Ammon's horn (tissue), 1 donor: ENCODE data around the gene GRK3.
"Not testable (repeated sequence)": the region's sequence is repeated elsewhere in the genome, so short reads cannot be mapped to it uniquely, and the experiment has no call there.

Experiments
- DNase-seq: peaks from one replicate; pipeline ENCODE4 v3.0.0-alpha.2; 2016; ENCODE audit warnings: low spot score

GRK3 gene

DNA sequence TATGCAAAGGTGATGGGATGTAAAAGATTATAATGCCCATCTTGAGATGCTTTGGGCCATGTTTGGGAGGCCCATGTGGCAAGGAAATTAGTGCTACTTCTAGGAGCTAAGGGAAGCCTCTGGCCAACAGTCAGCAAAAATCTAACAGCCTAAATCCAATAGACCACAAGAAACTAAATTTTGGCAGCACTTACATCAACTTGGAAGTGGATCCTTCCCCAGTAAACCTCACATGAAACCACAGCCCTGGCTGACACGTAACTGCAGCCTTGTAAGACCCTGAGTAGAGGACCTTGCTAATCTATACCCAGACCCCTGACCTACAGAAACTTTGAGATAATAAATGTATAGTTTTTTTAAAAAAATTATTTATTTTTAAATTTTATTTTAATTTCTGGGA is 13.1 kb upstream of the GRK3 start:
- DNase-seq = no peak

DNA sequence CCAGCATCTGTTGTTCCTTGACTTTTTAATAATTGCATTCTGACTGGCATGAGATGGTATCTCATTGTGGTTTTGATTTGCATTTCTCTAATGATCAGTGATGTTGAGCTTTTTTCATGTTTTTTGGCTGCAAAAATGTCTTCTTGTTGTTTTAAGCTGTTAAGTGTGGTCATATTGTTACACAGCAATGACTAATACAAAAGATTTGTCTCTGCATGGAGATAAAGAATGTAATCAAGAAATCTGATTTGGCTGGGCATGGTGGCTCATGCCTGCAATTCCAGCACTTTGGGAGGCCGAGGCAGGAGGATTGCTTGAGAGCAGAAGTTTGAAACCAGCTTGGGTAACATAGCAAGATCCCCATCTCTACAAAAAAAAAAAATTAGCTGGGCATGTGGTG is 12.1 kb upstream of the GRK3 start:
- not testable (repeated sequence) for DNase-seq

DNA sequence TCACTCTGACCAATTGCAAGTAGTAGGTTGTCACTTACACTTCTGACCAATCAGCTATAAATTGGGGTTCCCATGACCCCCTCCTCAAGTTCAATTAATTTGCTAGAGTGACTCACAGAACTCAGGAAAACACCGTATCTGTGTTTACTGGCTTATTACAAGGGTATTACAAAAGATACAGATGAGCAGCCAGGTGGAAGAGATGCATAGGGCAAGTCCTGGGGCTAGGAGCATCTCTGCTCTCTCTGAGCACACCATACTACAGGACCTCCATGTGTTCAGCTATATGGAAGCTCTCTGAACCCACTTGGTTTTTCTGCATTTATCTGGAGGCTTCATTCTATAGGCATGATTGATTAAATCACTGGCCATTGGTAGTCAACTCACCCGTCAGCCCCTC is 11.3 kb upstream of the GRK3 start:
- DNase-seq = no peak

GRCh38 chr22:25554238-25554671 is 10.2 kb upstream of the GRK3 start:
- DNase-seq = no peak

- no peak for DNase-seq
These were observed 9.8 kb upstream of the GRK3 start for GRCh38 chr22:25554689-25555088.

DNA sequence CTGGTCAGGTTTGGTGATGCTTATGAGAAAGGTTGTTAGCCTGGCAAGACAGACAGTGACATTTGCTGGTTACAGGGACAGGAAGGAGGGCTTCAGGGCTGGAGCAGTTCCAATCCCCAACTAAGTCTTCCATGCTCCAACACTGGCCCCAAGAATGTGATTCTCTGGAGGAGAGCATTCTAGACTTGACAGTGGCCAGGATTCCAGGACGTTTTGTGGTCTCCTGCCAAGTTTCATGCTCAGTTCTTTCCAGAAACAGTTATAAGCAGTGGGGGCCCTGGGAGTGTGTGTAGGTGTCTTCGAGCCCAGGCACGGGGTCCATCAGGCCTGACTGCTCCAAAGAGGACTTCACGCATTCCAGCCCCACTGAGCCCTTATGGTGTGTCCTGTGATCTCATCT is 8.9 kb upstream of the GRK3 start:
- no peak for DNase-seq

GRCh38 chr22:25557218-25557617 is 7.3 kb upstream of the GRK3 start:
- DNase-seq = no peak

GRCh38 chr22:25558341-25558740 is 6.1 kb upstream of the GRK3 start:
- no peak for DNase-seq

DNA sequence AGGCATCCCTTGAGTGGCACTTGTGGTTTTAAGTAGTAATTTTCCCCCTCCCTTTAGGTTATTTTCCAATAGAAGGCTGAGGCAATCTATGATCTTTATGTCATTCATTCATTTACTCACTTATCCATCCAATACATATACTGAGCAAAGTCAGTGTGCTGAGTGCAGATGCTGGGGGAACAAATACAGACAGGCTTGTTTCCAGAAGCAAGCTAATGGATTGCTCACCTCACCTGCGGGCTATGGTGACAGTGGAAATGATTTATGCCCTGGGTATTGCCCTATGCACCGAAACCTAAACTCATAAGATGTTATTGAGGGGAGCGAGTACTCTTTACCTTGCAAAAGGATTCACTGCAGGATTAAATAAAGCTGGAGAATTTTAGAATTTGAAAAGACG is 4.6 kb upstream of the GRK3 start:
- not testable (repeated sequence) for DNase-seq

DNA sequence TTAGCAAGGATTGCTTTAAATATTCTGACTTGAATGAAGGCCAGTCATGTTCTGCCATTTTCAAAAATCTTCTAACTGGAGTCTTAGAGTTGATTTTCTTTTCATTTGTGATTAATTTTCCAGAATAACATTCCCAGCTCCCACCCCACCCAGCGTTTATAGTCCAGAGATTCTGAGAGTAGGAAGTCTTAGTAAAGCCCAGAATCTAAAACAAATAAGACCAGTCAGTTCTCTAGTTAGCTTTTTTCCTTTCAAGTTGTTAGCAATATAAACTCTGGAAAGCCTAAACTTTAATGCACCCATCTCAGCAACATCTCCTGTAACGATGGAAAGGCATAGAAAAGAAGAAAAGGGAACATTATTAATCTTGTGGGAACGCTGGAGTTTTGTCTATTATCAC is 3.3 kb upstream of the GRK3 start:
- DNase-seq = not testable (repeated sequence)

GRCh38 chr22:25561927-25562326 is 2.5 kb upstream of the GRK3 start:
- not testable (repeated sequence) for DNase-seq

- DNase-seq = peak; percentile 8
These were observed 1.3 kb upstream of the GRK3 start for GRCh38 chr22:25562966-25563760.

GRCh38 chr22:25563761-25564319 is 635 bp upstream of the GRK3 start:
- DNase-seq = peak; percentile 54

DNA sequence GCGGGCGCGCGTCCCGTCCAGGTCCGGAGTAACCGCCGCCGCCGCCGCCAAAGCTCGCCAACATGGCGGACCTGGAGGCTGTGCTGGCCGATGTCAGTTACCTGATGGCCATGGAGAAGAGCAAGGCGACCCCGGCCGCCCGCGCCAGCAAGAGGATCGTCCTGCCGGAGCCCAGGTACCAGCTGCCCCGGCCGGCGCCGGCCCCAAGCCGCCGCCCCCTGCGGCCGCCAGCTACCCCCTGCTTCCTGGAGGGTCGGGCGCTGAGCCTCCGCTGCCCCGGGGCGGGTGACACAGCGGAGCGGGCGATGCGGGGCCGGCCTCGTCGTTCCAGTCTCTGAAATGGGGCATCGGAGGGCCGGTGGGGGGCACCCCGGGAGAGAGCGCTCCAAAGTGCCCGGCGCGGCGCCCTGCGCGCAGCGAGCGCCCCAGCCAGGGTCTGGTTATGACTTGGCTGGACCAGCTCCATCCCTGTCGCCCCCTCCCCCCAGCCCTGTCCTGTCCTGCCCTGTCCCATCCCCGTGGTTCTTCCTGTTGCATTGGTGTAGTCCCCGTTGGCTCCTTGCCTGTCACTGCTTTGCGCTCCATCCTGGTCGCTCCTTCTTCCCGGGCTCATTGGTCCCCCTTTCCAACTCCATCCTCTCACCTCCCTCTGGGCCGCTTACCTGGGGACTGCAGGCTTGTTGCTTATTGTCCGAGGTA is 653 bp downstream of the GRK3 start:
- peak; percentile 29 for DNase-seq

- no peak for DNase-seq
These were observed 1.9 kb downstream of the GRK3 start for GRCh38 chr22:25566186-25566897.

- no peak for DNase-seq
These were observed 2.4 kb downstream of the GRK3 start for GRCh38 chr22:25566898-25567235.

DNA sequence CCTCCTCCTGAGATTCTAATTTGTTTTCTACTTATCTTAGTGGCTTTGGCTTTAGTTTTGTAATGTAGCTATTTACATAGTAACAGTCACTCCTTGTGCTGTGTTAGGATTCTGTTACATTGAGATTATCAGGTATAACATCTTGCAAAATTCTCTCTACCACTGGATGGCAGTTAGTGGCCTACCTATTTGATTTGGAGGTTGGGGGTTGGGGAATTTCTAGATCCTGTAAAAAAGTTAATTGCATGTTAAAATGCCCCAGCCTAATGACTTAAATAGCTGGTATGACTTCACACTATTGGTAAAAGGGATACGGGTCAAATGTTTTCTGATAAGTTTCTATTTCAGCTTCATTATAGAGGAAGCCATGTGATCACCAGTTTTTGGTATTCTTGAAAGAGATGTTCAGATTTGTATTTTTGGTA is 2.8 kb downstream of the GRK3 start:
- DNase-seq = no peak

- not testable (repeated sequence) for DNase-seq
These were observed 3.6 kb downstream of the GRK3 start for GRCh38 chr22:25568066-25568465.

- DNase-seq = no peak
These were observed 4.9 kb downstream of the GRK3 start for GRCh38 chr22:25569361-25569760.

- DNase-seq = no peak
These were observed 5.5 kb downstream of the GRK3 start for GRCh38 chr22:25569983-25570382.

- no peak for DNase-seq
These were observed 6.0 kb downstream of the GRK3 start for GRCh38 chr22:25570486-25570885.

- not testable (repeated sequence) for DNase-seq
These were observed 7.7 kb downstream of the GRK3 start for GRCh38 chr22:25571969-25572707.
